ENCODE measurements around the gene ENTPD8. TPM values are rescaled to one million over a fixed set of nuclear protein-coding genes. Genes with fewer than 3 reads are reported as not detected.

The ENTPD8 gene
- total and polyA plus RNA-seq, 10 of the 15 experiments (the other 5 are each of a cell fraction or from before 2014, with no cell fraction given) = not detected

- TF ChIP-seq POU2F2 (IDR thresholded peaks at IDR 0.05; ENCODE audit: borderline replicate concordance, low read depth, low read length) = no peak
- TF ChIP-seq ZNF622 (IDR thresholded peaks at IDR 0.05) = no peak
- no peak for TF ChIP-seq LARP7 (IDR thresholded peaks at IDR 0.05)
- TF ChIP-seq FOXM1 (IDR thresholded peaks at IDR 0.05; ENCODE audit: low read depth, low read length) = no peak
- no peak for TF ChIP-seq SIX5 (IDR thresholded peaks at IDR 0.05; ENCODE audit: low read depth, low read length, severe bottlenecking)
Measured at GRCh38 chr9:137465720-137466388, 24.7 kb upstream of the ENTPD8 start (continued).

GRCh38 chr9:137465000-137465719 lies 24.0 kb upstream of the ENTPD8 start:
- SMC1A ChIA-PET (ENCODE audit: uncharacterized antibody, unreplicated experiment) = no interaction called here
- no peaks in the 10 kb centered on the region for H3K79me2 ChIP-seq (ENCODE audit: control insufficient read depth, insufficient read depth, low read length)
- 60% methylated on average over 23 of the region's 23 CpGs for WGBS (ENCODE audit: insufficient coverage, insufficient replicate concordance, low lambda C conversion rate, missing lambda C conversion rate)
- H3K4me3 ChIP-seq = no peak overlapping the region
- POLR2A ChIA-PET = no interaction called here
- peaks cover 14% of the 10 kb centered on the region; the same call in 1 of the 2 replicates for H3K4me1 ChIP-seq (ENCODE audit: control insufficient read depth, insufficient read depth, low read length)
- no peaks in the 10 kb centered on the region for H3K36me3 ChIP-seq (ENCODE audit: control insufficient read depth in 2 of 2, insufficient read depth in 2 of 2, low read length in 1 of 2)
- DNase-seq (ENCODE audit: low read depth, low spot score) (no peak), ATAC-seq (no peak), FAIRE-seq (no peak)
- in situ Hi-C loops (cut with MboI) = no loop called here
- H4K20me1 ChIP-seq (ENCODE audit: control insufficient read depth, insufficient read depth) = no peaks in the 10 kb centered on the region
- BruUV-seq (replicated peaks) = no TSS peak
- TF ChIP-seq CBFB (IDR thresholded peaks at IDR 0.05; ENCODE audit: low read depth) (no peak), CBX3 (IDR thresholded peaks at IDR 0.05; ENCODE audit: borderline replicate concordance, low read depth) (no peak), HCFC1 (IDR thresholded peaks at IDR 0.05; ENCODE audit: low read length) (no peak), CHD4 (IDR thresholded peaks at IDR 0.05) (no peak), ZNF274 (IDR thresholded peaks at IDR 0.05; ENCODE audit: insufficient read depth, insufficient read length) (no peak), POLR2AphosphoS2 (IDR thresholded peaks at IDR 0.05; ENCODE audit: low read depth, low read length) (no peak), CEBPZ (IDR thresholded peaks at IDR 0.05; ENCODE audit: low read depth, low read length) (no peak)
- CTCF ChIA-PET = no interaction called here
- no peak overlapping the region for H3K4me2 ChIP-seq (ENCODE audit: control insufficient read depth, insufficient read depth)
- no peaks in the 10 kb centered on the region for H3K9me3 ChIP-seq (replicated peaks; ENCODE audit: control insufficient read depth, insufficient read depth, low read length)
- H3K27me3 ChIP-seq (replicated peaks in 1 of 2; ENCODE audit: control insufficient read depth in 2 of 2, insufficient read depth in 2 of 2, low read length in 1 of 2) = no peaks in the 10 kb centered on the region
- RAD21 ChIA-PET (ENCODE audit: unreplicated experiment) = no interaction called here
- H3K9ac ChIP-seq (ENCODE audit: control insufficient read depth, insufficient read depth, low read length) = no peak overlapping the region
- H3K27ac ChIP-seq (ENCODE audit: control insufficient read depth, insufficient read depth) = no peak overlapping the region
- intact Hi-C loops (cut with micrococcal nuclease; ENCODE audit: unreplicated experiment) = loop anchor here (10.0 kb wide), 1 partner anchor 60 kb away; no protein-coding TSS in a partner anchor
- H2AFZ ChIP-seq (ENCODE audit: control insufficient read depth, low read depth, low read length) = no peak overlapping the region
